ENCODE data around the gene SYCP2.

The SYCP2 gene

GRCh38 chr20:59835448-59836395, 97.7 kb downstream of the SYCP2 start:
- H2AFZ ChIP-seq (ENCODE audit: low read depth, low read length) = no peak overlapping the region
- no peak overlapping the region for H3K4me3 ChIP-seq (ENCODE audit: low read length)
- no peaks in the 10 kb centered on the region for H3K9me3 ChIP-seq (ENCODE audit: low read length)
- H3K27me3 ChIP-seq (ENCODE audit: insufficient read depth, low read length) = peaks cover 21% of the 10 kb centered on the region
- H3K4me1 ChIP-seq (ENCODE audit: insufficient read depth, low read length) = peaks cover 12% of the 10 kb centered on the region
- H3K36me3 ChIP-seq (ENCODE audit: insufficient read depth, low read length) = no peaks in the 10 kb centered on the region

GRCh38 chr20:59835057-59835447, 98.4 kb downstream of the SYCP2 start:
- no peaks in the 10 kb centered on the region for H3K36me3 ChIP-seq (ENCODE audit: insufficient read depth, low read length)
- H3K9me3 ChIP-seq (ENCODE audit: low read length) = no peaks in the 10 kb centered on the region
- no peak overlapping the region for H3K4me3 ChIP-seq (ENCODE audit: low read length)
- H2AFZ ChIP-seq (ENCODE audit: low read depth, low read length) = no peak overlapping the region
- H3K4me1 ChIP-seq (ENCODE audit: insufficient read depth, low read length) = peaks cover 12% of the 10 kb centered on the region
- peaks cover 24% of the 10 kb centered on the region for H3K27me3 ChIP-seq (ENCODE audit: insufficient read depth, low read length)

GRCh38 chr20:59832406-59833363, 100.8 kb downstream of the SYCP2 start:
- H3K9me3 ChIP-seq (ENCODE audit: low read length) = no peaks in the 10 kb centered on the region
- peaks cover 12% of the 10 kb centered on the region for H3K4me1 ChIP-seq (ENCODE audit: insufficient read depth, low read length)
- H3K27me3 ChIP-seq (ENCODE audit: insufficient read depth, low read length) = peaks cover 34% of the 10 kb centered on the region
- no peak overlapping the region for H2AFZ ChIP-seq (ENCODE audit: low read depth, low read length)
- H3K36me3 ChIP-seq (ENCODE audit: insufficient read depth, low read length) = no peaks in the 10 kb centered on the region
- no peak overlapping the region for H3K4me3 ChIP-seq (ENCODE audit: low read length)

- Histone ChIP-seq H3K36me3 (ENCODE audit: insufficient read depth, low read length) (no peaks in the 10 kb centered on the region), H3K4me1 (ENCODE audit: insufficient read depth, low read length) (peaks cover 12% of the 10 kb centered on the region), H3K4me3 (ENCODE audit: low read length) (no peak overlapping the region), H3K27me3 (ENCODE audit: insufficient read depth, low read length) (peaks cover 35% of the 10 kb centered on the region), H2AFZ (ENCODE audit: low read depth, low read length) (no peak overlapping the region), H3K9me3 (ENCODE audit: low read length) (no peaks in the 10 kb centered on the region)
Measured at GRCh38 chr20:59831916-59832270, 101.5 kb downstream of the SYCP2 start.

- Histone ChIP-seq H3K4me1 (ENCODE audit: insufficient read depth, low read length) (peaks cover 5% of the 10 kb centered on the region), H3K36me3 (ENCODE audit: insufficient read depth, low read length) (no peaks in the 10 kb centered on the region), H3K27me3 (ENCODE audit: insufficient read depth, low read length) (peaks cover 34% of the 10 kb centered on the region), H3K4me3 (ENCODE audit: low read length) (no peak overlapping the region), H2AFZ (ENCODE audit: low read depth, low read length) (no peak overlapping the region), H3K9me3 (ENCODE audit: low read length) (no peaks in the 10 kb centered on the region)
Measured at GRCh38 chr20:59831024-59831915, 102.2 kb downstream of the SYCP2 start.

- Histone ChIP-seq H3K4me1 (ENCODE audit: insufficient read depth, low read length) (no peaks in the 10 kb centered on the region), H3K27me3 (ENCODE audit: insufficient read depth, low read length) (peaks cover 31% of the 10 kb centered on the region), H3K36me3 (ENCODE audit: insufficient read depth, low read length) (no peaks in the 10 kb centered on the region), H2AFZ (ENCODE audit: low read depth, low read length) (no peak overlapping the region), H3K4me3 (ENCODE audit: low read length) (no peak overlapping the region), H3K9me3 (ENCODE audit: low read length) (no peaks in the 10 kb centered on the region)
Measured at GRCh38 chr20:59830665-59831023, 102.8 kb downstream of the SYCP2 start.

- Histone ChIP-seq H3K4me3 (ENCODE audit: low read length) (no peak overlapping the region), H2AFZ (ENCODE audit: low read depth, low read length) (no peak overlapping the region), H3K36me3 (ENCODE audit: insufficient read depth, low read length) (no peaks in the 10 kb centered on the region), H3K27me3 (ENCODE audit: insufficient read depth, low read length) (peaks cover 29% of the 10 kb centered on the region), H3K4me1 (ENCODE audit: insufficient read depth, low read length) (no peaks in the 10 kb centered on the region), H3K9me3 (ENCODE audit: low read length) (no peaks in the 10 kb centered on the region)
Measured at GRCh38 chr20:59829786-59830664, 103.4 kb downstream of the SYCP2 start.

GRCh38 chr20:59829054-59829785, 104.2 kb downstream of the SYCP2 start:
- Histone ChIP-seq H3K4me1 (ENCODE audit: insufficient read depth, low read length) (no peaks in the 10 kb centered on the region), H3K27me3 (ENCODE audit: insufficient read depth, low read length) (peaks cover 27% of the 10 kb centered on the region), H3K9me3 (ENCODE audit: low read length) (no peaks in the 10 kb centered on the region), H3K4me3 (ENCODE audit: low read length) (no peak overlapping the region), H2AFZ (ENCODE audit: low read depth, low read length) (no peak overlapping the region), H3K36me3 (ENCODE audit: insufficient read depth, low read length) (no peaks in the 10 kb centered on the region)

GRCh38 chr20:59828125-59829053, 105.0 kb downstream of the SYCP2 start:
- H3K36me3 ChIP-seq (ENCODE audit: insufficient read depth, low read length) = no peaks in the 10 kb centered on the region
- no peak overlapping the region for H3K4me3 ChIP-seq (ENCODE audit: low read length)
- peaks cover 27% of the 10 kb centered on the region for H3K27me3 ChIP-seq (ENCODE audit: insufficient read depth, low read length)
- no peaks in the 10 kb centered on the region for H3K9me3 ChIP-seq (ENCODE audit: low read length)
- no peaks in the 10 kb centered on the region for H3K4me1 ChIP-seq (ENCODE audit: insufficient read depth, low read length)
- H2AFZ ChIP-seq (ENCODE audit: low read depth, low read length) = no peak overlapping the region

GRCh38 chr20:59827138-59828056, 106.0 kb downstream of the SYCP2 start:
- Histone ChIP-seq H3K4me3 (ENCODE audit: low read length) (no peak overlapping the region), H3K36me3 (ENCODE audit: insufficient read depth, low read length) (no peaks in the 10 kb centered on the region), H3K27me3 (ENCODE audit: insufficient read depth, low read length) (peaks cover 22% of the 10 kb centered on the region), H2AFZ (ENCODE audit: low read depth, low read length) (no peak overlapping the region), H3K9me3 (ENCODE audit: low read length) (no peaks in the 10 kb centered on the region), H3K4me1 (ENCODE audit: insufficient read depth, low read length) (no peaks in the 10 kb centered on the region)

Data from neuron (in vitro differentiated cells).